ENCODE results near the gene CDON. TPM values are rescaled to one million over a fixed set of nuclear protein-coding genes. Genes with fewer than 3 reads are reported as not detected.

CDON gene
- total and polyA plus RNA-seq, 9 of the 15 experiments (the other 6 are each of a cell fraction or from before 2014, with no cell fraction given): 0.08 to 0.64 (median 0.40) TPM

DNA sequence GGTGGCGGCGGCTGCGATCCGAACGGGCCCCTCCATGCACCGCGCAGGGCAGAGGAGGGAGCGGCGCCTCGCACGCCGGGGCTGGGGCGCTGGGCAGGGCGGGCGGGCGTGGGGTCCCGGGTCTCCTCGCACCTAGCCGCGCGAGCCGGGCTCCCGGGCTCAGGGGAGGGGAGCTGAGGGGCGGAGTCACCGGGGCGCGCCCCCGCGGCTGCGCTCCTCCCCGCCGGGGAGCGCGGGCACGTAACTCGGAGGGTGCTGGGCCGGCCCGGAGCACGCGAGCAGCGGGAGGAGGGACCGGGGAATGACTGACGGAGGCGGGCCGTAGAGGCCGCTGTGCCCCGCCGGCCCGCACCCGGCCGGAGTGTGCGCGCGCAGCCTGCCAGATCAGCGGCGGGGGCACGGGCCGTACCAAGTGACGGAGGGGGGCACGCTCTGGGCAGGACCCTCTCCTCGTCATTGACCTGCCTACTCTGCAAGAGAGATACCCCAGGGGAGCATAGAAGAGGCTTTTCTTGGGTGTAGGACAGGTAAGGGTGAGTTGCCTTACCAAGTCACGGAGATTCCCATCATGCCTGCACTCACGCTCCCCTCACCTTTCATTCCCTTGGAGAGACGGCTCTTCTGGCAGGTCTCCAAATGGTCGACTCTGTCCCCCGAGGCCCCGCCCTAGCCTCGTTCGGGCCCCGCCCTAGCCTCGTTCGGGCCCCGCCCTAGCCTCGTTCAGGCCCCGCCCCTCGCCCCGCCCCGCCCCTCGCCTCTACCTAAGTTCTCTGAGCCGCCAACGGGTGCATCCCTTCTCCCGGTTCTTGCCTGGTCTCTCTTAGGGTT, at the start of gene CDON (continued):
- TF ChIP-seq, protein P1, sequence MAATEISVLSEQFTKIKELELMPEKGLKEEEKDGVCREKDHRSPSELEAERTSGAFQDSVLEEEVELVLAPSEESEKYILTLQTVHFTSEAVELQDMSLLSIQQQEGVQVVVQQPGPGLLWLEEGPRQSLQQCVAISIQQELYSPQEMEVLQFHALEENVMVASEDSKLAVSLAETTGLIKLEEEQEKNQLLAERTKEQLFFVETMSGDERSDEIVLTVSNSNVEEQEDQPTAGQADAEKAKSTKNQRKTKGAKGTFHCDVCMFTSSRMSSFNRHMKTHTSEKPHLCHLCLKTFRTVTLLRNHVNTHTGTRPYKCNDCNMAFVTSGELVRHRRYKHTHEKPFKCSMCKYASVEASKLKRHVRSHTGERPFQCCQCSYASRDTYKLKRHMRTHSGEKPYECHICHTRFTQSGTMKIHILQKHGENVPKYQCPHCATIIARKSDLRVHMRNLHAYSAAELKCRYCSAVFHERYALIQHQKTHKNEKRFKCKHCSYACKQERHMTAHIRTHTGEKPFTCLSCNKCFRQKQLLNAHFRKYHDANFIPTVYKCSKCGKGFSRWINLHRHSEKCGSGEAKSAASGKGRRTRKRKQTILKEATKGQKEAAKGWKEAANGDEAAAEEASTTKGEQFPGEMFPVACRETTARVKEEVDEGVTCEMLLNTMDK (IDR thresholded peaks at IDR 0.05; ENCODE audit: borderline replicate concordance, insufficient read depth, low read depth, low read length, poor library complexity, severe bottlenecking): no peak
- TF ChIP-seq ZEB2 (IDR thresholded peaks at IDR 0.05) (peak; percentile 68; the same call in 1 of the 2 replicates), KAT8 (IDR thresholded peaks at IDR 0.05; ENCODE audit: low read depth) (no peak), KAT7 (CRISPR knock-in tag; IDR thresholded peaks at IDR 0.05; ENCODE audit: borderline replicate concordance) (no peak), NFIC (IDR thresholded peaks at IDR 0.05) (peak; percentile 100), SMAD3 (CRISPR knock-in tag; conservative IDR thresholded peaks at IDR 0.05) (no peak), NFE2 (IDR thresholded peaks at IDR 0.05; ENCODE audit: low read depth) (no peak), MTA2 (IDR thresholded peaks at IDR 0.05; ENCODE audit: low read depth) (no peak), MCM3 (IDR thresholded peaks at IDR 0.05) (no peak), SUPT5H (IDR thresholded peaks at IDR 0.05) (no peak), BCOR (IDR thresholded peaks at IDR 0.05) (no peak), FIP1L1 (IDR thresholded peaks at IDR 0.05; ENCODE audit: low read depth, low read length, poor library complexity, severe bottlenecking) (peak; percentile 22), NFXL1 (CRISPR knock-in tag; IDR thresholded peaks at IDR 0.05) (no peak), JUND (IDR thresholded peaks at IDR 0.05; ENCODE audit: borderline replicate concordance, low read depth, low read length) (peak; percentile 96), JUND (tag; IDR thresholded peaks at IDR 0.05; ENCODE audit: borderline replicate concordance, low read depth, low read length) (no peak)
- TF ChIP-seq, protein P2, sequence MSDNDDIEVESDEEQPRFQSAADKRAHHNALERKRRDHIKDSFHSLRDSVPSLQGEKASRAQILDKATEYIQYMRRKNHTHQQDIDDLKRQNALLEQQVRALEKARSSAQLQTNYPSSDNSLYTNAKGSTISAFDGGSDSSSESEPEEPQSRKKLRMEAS (CRISPR knock-in tag; IDR thresholded peaks at IDR 0.05): no peak; the same call in 1 of the 2 replicates
- TF ChIP-seq, protein P3, sequence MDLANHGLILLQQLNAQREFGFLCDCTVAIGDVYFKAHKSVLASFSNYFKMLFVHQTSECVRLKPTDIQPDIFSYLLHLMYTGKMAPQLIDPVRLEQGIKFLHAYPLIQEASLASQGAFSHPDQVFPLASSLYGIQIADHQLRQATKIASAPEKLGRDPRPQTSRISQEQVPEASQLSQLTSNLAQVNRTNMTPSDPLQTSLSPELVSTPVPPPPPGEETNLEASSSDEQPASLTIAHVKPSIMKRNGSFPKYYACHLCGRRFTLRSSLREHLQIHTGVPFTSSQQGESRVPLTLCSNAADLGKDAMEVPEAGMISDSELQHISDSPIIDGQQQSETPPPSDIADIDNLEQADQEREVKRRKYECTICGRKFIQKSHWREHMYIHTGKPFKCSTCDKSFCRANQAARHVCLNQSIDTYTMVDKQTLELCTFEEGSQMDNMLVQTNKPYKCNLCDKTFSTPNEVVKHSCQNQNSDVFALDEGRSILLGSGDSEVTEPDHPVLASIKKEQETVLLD (IDR thresholded peaks at IDR 0.05): no peak
- TF ChIP-seq, protein P4, sequence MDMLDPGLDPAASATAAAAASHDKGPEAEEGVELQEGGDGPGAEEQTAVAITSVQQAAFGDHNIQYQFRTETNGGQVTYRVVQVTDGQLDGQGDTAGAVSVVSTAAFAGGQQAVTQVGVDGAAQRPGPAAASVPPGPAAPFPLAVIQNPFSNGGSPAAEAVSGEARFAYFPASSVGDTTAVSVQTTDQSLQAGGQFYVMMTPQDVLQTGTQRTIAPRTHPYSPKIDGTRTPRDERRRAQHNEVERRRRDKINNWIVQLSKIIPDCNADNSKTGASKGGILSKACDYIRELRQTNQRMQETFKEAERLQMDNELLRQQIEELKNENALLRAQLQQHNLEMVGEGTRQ (CRISPR knock-in tag; IDR thresholded peaks at IDR 0.05): no peak
- TF ChIP-seq, protein P5, sequence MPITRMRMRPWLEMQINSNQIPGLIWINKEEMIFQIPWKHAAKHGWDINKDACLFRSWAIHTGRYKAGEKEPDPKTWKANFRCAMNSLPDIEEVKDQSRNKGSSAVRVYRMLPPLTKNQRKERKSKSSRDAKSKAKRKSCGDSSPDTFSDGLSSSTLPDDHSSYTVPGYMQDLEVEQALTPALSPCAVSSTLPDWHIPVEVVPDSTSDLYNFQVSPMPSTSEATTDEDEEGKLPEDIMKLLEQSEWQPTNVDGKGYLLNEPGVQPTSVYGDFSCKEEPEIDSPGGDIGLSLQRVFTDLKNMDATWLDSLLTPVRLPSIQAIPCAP (CRISPR knock-in tag; IDR thresholded peaks at IDR 0.05; ENCODE audit: borderline replicate concordance): no peak
- TF ChIP-seq, protein P6, sequence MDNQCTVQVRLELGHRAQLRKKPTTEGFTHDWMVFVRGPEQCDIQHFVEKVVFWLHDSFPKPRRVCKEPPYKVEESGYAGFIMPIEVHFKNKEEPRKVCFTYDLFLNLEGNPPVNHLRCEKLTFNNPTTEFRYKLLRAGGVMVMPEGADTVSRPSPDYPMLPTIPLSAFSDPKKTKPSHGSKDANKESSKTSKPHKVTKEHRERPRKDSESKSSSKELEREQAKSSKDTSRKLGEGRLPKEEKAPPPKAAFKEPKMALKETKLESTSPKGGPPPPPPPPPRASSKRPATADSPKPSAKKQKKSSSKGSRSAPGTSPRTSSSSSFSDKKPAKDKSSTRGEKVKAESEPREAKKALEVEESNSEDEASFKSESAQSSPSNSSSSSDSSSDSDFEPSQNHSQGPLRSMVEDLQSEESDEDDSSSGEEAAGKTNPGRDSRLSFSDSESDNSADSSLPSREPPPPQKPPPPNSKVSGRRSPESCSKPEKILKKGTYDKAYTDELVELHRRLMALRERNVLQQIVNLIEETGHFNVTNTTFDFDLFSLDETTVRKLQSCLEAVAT (IDR thresholded peaks at IDR 0.05): no peak
- TF ChIP-seq, protein P7, sequence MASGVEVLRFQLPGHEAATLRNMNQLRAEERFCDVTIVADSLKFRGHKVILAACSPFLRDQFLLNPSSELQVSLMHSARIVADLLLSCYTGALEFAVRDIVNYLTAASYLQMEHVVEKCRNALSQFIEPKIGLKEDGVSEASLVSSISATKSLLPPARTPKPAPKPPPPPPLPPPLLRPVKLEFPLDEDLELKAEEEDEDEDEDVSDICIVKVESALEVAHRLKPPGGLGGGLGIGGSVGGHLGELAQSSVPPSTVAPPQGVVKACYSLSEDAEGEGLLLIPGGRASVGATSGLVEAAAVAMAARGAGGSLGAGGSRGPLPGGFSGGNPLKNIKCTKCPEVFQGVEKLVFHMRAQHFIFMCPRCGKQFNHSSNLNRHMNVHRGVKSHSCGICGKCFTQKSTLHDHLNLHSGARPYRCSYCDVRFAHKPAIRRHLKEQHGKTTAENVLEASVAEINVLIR (CRISPR knock-in tag; IDR thresholded peaks at IDR 0.05): no peak
